Testis (tissue), 3 donors: Measurements from ENCODE around the gene ECEL1. TPM values are rescaled to one million over a fixed set of nuclear protein-coding genes. Genes with fewer than 3 reads are reported as not detected.
"Not testable (repeated sequence)": the region's sequence is repeated elsewhere in the genome, so short reads cannot be mapped to it uniquely, and the experiment has no call there.

Experiments
- DNase-seq: peaks from one replicate; pipeline ENCODE4 v3.0.0-alpha.2; 2019
- H3K27ac ChIP-seq, 2 donors: fragments of 200-600 bp; sonication (generic); one replicate each; pipeline ENCODE4 v1.5.1; 2019
- H3K27me3 ChIP-seq: fragments of 200-600 bp; sonication (generic); one replicate; pipeline ENCODE4 v1.5.1; 2019
- H3K36me3 ChIP-seq: fragments of 200-600 bp; sonication (generic); one replicate; pipeline ENCODE4 v1.5.1; 2017; ENCODE audit warnings: low read depth; ENCODE audit errors: missing control alignments
- H3K4me1 ChIP-seq: fragments of 200-600 bp; sonication (generic); one replicate; pipeline ENCODE4 v1.5.1; 2019
- H3K4me3 ChIP-seq, 2 donors: fragments of 200-600 bp; sonication (generic); one replicate each; pipeline ENCODE4 v1.5.1; 2017 to 2019
- H3K9me3 ChIP-seq: fragments of 200-600 bp; sonication (generic); one replicate; pipeline ENCODE4 v1.5.1; 2017
- CTCF ChIP-seq, 3 experiments: fragments of 450-650 bp in 2 of 3; fragments of 200-600 bp in 1 of 3; sonication (generic) in 1 of 3; IDR thresholded peaks; one replicate each; pipeline ENCODE4 v1.5.1; 2016 to 2019; ENCODE audit warnings: antibody characterized with exemption in 3 of 3, mild to moderate bottlenecking in 2 of 3, moderate library complexity in 1 of 3
- POLR2A ChIP-seq: fragments of 450-650 bp; IDR thresholded peaks from one replicate; pipeline ENCODE4 v1.6.1; 2017; ENCODE audit warnings: antibody characterized with exemption, mild to moderate bottlenecking, moderate library complexity
- WGBS, 2 donors: methylation state at CpG; one replicate each; pipeline ENCODE4 v1.1.5; 2018; 5-methylcytosine and 5-hydroxymethylcytosine counted together
- intact Hi-C: fragments of 100-400 bp; cut with DNase I; formaldehyde crosslinking; loops from one replicate; pipeline ENCODE4 v1.15.1; 2023; ENCODE audit warnings: low total_unique reads
- polyA plus RNA-seq: library from polyadenylated mRNA; stranded (reverse); fragments of 350-450 nt; fragmentation: Illumina TruSeq; extraction: RNeasy Lipid Tissue Mini Kit (QIAGEN cat#74804); gene quantifications from one replicate; pipeline ENCODE4 v1.2.3, GENCODE V29; 2014; ENCODE audit warnings: low read depth, low replicate concordance; ENCODE audit not compliant: insufficient read depth
- total RNA-seq, 2 donors: library from RNA; depleted of rRNA; stranded (reverse); fragments of >200 nt; gene quantifications; one replicate each; pipeline ENCODE4 v1.2.3, GENCODE V29; 2016

ECEL1 gene
- total and polyA plus RNA-seq, 3 donors from 2014 or later, result 2.7 to 8.7 (median 4.3) TPM

GRCh38 chr2:232434563-232435374 is 52.9 kb downstream of the ECEL1 start:
- Histone ChIP-seq H3K27me3 (no peaks in the 10 kb centered on the region), H3K4me3 (no peak overlapping the region), H3K4me1 (no peaks in the 10 kb centered on the region), H3K27ac (no peak overlapping the region), H3K9me3 (no peaks in the 10 kb centered on the region), H3K36me3 (no peaks in the 10 kb centered on the region)
- intact Hi-C loops, result loop anchor here (5.0 kb wide), 1 partner anchor 532 kb away; no protein-coding TSS in a partner anchor
- TF ChIP-seq POLR2A, result no peak
- TF ChIP-seq CTCF (IDR thresholded peaks at IDR 0.05), result no peak
- DNase-seq, result no peak
- WGBS, 2 donors, result 94 to 95% methylated on average over 10 to 12 of the region's 12 CpGs

- Histone ChIP-seq H3K9me3 (no peaks in the 10 kb centered on the region), H3K27me3 (no peaks in the 10 kb centered on the region), H3K36me3 (no peaks in the 10 kb centered on the region), H3K4me3 (no peak overlapping the region), H3K4me1 (no peaks in the 10 kb centered on the region), H3K27ac (no peak overlapping the region)
- intact Hi-C loops, result no loop called here
- DNase-seq, result no peak
- WGBS, 2 donors, result 63% methylated on average over 9 of the region's 9 CpGs; no CpG with 5 or more reads in 1 of the 2 donors
- TF ChIP-seq POLR2A, result no peak
- no peak for TF ChIP-seq CTCF (IDR thresholded peaks at IDR 0.05)
Observed at GRCh38 chr2:232434091-232434490, 53.5 kb downstream of the ECEL1 start.

- DNase-seq, H3K4me1 ChIP-seq, H3K4me3 ChIP-seq, H3K27me3 ChIP-seq, intact Hi-C loops, H3K9me3 ChIP-seq, H3K36me3 ChIP-seq, H3K27ac ChIP-seq: not testable (repeated sequence)
- WGBS, 2 donors, result 86 to 92% methylated on average over 2 to 5 of the region's 9 CpGs
Observed at GRCh38 chr2:232433622-232434021, 54.0 kb downstream of the ECEL1 start.

- TF ChIP-seq CTCF (IDR thresholded peaks at IDR 0.05) (no peak), POLR2A (no peak)
- Histone ChIP-seq H3K4me1 (no peaks in the 10 kb centered on the region), H3K36me3 (no peaks in the 10 kb centered on the region), H3K27me3 (no peaks in the 10 kb centered on the region), H3K4me3 (no peak overlapping the region), H3K9me3 (no peaks in the 10 kb centered on the region), H3K27ac (no peak overlapping the region)
- intact Hi-C loops, result no loop called here
- no peak for DNase-seq
- 70 to 82% methylated on average over 6 to 16 of the region's 16 CpGs for WGBS, 2 donors
Observed at GRCh38 chr2:232432598-232433184, 54.9 kb downstream of the ECEL1 start.

GRCh38 chr2:232431705-232432590 is 55.7 kb downstream of the ECEL1 start:
- no peaks in the 10 kb centered on the region for H3K36me3 ChIP-seq
- no peaks in the 10 kb centered on the region for H3K27me3 ChIP-seq
- H3K27ac ChIP-seq, result no peak overlapping the region
- no peaks in the 10 kb centered on the region for H3K9me3 ChIP-seq
- TF ChIP-seq CTCF (IDR thresholded peaks at IDR 0.05), result no peak
- no peak for TF ChIP-seq POLR2A
- intact Hi-C loops, result no loop called here
- no peaks in the 10 kb centered on the region for H3K4me1 ChIP-seq
- 87 to 90% methylated on average over 16 of the region's 16 CpGs for whole genome bisulfite sequencing, 2 donors
- no peak overlapping the region for H3K4me3 ChIP-seq
- no peak for DNase-seq
